ENCODE data around the gene LRRC61.
"Not testable (repeated sequence)": the region's sequence is repeated elsewhere in the genome, so short reads cannot be mapped to it uniquely, and the experiment has no call there.

LRRC61 gene

GRCh38 chr7:150322833-150323681 is at the start of gene LRRC61, which contains the start of gene ACTR3C:
Gene LRRC61 (plus strand): TSS chr7:150323355. CDS start chr7:150336862, 13,507 bp downstream.
Gene ACTR3C (minus strand): TSS chr7:150323545. CDS start chr7:150295296, 28,249 bp downstream.
- DNase-seq (ENCODE audit: low read depth, low spot score) = peak; percentile 62

GRCh38 chr7:150276132-150276695 is 46.9 kb upstream of the LRRC61 start:
- peak; percentile 29 for DNase-seq (ENCODE audit: low read depth, low spot score)

GRCh38 chr7:150278383-150278782 is 44.8 kb upstream of the LRRC61 start:
- not testable (repeated sequence) for DNase-seq (ENCODE audit: low read depth, low spot score)

DNA sequence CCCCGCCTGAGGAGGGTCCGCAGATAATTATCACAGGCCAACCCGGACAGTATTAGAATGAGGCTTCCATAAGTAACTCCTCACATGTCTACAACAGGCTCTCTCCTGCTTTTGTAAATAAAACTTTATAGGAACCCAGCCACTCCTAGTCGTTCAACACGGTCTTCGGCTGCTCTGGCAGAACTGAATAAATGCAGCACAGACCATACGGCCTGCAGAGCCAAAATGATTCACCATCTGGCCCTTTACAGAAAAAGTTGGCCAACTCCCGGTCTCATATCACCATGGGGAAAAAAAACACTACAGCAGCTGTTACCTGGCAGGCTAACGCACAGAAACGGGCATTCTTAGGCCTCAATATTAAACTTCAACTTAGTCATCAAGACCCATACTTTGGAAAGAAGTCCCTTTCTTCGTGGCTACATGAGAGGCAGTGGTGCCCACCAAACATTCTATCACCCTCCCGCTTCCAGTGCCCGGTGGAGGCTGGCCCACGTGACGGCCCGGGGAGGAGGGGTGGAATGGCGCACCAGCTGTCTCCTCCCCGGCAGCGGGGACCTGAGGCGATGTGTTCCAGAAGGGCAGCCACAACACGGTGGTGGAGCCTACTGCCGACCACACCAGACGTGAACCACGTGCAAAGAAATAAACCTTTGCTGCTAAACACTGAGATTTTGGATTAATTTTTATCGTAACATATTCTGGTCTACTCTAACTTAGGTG is 41.3 kb upstream of the LRRC61 start:
- DNase-seq (ENCODE audit: low read depth, low spot score) = not testable (repeated sequence)

- not testable (repeated sequence) for DNase-seq (ENCODE audit: low read depth, low spot score)
These were observed 40.0 kb upstream of the LRRC61 start for GRCh38 chr7:150283111-150283510.

DNA sequence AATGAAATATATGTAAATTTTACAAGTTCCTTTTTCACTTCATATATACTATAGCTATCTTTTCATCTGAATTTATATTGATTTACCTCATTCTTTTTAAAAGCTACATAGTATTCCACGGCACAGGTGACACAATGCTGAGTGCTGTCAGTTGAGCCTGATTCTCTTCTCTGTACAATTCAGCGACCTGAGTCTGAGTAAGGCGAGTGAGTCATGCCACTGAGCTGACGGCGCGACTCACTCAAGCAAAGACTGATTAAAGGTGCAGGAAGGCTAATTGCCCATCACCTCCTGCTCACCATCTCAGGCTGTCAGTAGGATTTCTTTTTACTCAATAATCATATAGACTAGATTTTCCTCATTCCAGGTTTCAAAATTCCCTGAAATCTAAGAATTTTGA is 39.5 kb upstream of the LRRC61 start:
- DNase-seq (ENCODE audit: low read depth, low spot score) = not testable (repeated sequence)

- peak; percentile 41 for DNase-seq (ENCODE audit: low read depth, low spot score)
These were observed 37.1 kb upstream of the LRRC61 start for GRCh38 chr7:150285849-150286754.

DNA sequence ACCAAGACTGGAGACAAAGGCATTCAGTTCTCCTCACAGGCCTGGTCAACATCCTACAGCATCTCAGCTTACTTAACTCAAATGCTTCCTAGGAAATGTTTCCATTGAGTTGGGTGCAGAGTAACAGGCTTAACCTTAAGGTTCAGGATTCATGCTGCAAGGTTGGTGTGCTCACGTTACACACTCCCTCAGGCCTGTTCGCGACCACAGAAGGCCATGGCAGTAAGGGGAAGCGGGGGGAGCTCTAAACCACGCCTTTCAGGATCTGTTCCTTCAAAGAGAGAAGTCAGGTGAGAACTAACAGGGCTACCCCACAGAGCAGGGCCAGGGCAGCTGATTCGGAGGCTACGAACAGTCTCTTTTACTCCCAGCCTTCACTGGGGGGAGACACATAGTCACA is 35.3 kb upstream of the LRRC61 start:
- not testable (repeated sequence) for DNase-seq (ENCODE audit: low read depth, low spot score)

DNA sequence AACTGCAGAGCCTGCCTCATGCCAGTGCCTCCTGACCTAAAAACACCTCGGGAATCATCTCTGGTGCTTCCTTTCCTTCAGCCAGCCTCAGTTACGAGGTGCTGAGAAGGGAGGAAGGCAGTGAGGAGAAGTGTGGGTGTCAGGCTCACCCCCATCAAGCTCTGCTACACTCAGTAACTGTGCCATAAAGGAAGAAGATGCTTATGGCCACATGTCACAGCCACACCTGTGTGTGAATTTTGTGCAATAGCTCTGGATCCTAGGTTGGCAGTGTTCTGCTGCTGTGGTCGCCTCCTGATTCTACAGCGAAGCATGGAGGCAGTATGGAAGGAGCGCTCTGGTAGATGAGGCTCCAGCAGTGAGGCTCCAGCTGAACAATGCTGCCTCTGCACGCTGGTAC is 34.3 kb upstream of the LRRC61 start:
- DNase-seq (ENCODE audit: low read depth, low spot score) = not testable (repeated sequence)

DNA sequence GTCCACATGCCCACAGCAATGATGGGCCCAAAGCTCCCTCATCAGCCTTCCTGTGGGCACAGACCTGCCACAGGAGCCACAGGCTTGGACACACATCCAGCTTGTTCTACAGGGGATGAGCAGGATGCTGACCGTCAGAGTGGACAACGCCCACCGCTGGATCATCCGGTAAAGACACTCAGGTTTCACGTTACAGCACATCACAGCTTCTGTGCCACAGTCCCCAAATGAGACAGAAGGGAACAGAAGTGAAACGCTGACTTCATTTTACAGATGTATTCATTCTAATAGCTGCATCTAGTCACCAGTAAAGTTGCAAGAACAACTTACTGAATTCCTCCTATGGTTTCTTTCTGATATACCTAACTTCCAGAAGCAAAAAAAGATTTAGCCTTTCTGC is 32.8 kb upstream of the LRRC61 start:
- not testable (repeated sequence) for DNase-seq (ENCODE audit: low read depth, low spot score)

DNA sequence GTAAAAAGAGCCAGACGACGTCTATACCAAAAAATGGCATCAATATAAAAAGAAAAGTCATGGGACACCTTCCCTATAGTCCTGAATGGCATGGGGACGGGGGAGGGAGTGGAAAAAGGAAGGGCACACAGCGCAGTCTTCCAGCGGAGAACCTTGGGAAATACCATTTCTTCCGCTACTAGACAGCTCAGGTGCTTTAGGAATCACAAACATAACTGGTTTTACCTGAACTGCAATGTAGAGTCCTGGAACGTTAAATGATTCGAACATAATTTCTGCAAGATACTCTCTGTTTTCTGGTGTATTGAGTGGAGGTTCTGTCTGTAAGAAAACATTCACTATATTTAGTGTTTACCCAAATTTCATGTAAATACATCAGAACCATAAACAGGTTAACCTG is 28.1 kb upstream of the LRRC61 start:
- not testable (repeated sequence) for DNase-seq (ENCODE audit: low read depth, low spot score)

GRCh38 chr7:150295614-150296013 is 27.5 kb upstream of the LRRC61 start:
- DNase-seq (ENCODE audit: low read depth, low spot score) = not testable (repeated sequence)

DNA sequence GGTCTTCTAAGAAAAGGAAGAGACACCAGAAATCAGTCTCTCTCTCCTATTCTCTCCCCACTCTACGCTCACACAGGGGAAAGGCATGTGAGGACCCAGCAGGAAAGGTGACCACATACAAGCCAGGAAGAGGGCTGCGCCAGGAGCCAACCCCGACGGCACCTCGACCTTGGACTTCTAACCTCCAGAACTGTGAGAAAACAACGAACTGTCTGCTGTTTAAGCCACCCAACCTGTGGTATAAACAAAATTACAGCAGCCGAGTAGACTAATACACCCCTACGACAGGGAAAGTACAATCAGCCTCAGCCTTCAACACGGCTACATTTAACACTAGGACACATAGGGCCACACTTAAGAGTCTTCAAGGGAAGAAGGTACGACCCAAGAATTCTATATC is 26.4 kb upstream of the LRRC61 start:
- not testable (repeated sequence) for DNase-seq (ENCODE audit: low read depth, low spot score)

GRCh38 chr7:150297978-150298377 is 25.2 kb upstream of the LRRC61 start:
- not testable (repeated sequence) for DNase-seq (ENCODE audit: low read depth, low spot score)

GRCh38 chr7:150302908-150303310 is 20.2 kb upstream of the LRRC61 start:
- peak; percentile 33 for DNase-seq (ENCODE audit: low read depth, low spot score)

DNA sequence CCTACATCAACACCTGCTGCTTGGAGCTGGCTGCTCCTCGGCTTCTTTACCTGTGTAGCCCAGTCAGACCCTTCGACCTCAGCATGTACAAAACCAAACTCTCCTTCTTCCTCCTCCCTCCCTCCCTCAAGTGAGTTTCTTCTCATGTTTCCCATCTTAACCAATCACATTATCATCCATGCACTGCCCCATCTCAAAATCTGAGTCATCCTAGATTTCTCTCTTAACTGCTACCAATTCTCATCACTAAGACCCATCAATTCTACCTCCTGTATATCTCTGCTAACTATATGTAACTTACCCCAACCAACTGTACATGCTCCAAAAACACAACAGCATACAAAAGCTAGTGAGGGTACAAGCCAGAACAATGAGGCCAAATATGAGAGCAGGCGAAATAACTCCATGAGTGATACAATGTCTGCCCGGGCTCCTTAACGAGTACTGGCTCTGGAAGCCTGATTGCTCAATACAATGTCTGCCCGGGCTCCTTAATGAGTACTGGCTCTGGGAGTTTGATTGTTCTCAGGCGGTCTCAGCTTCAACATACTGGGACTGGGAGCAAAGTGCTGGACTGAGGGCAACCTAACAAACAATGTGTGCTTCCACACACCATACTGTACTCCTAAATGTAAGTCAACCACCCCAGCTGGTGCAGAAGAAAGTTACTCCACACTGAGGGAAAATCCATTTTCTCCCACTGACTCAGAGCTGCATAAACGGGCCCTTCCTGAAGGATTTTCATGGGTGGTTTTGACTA is 18.5 kb upstream of the LRRC61 start:
- not testable (repeated sequence) for DNase-seq (ENCODE audit: low read depth, low spot score)

- not testable (repeated sequence) for DNase-seq (ENCODE audit: low read depth, low spot score)
These were observed 17.8 kb upstream of the LRRC61 start for GRCh38 chr7:150305259-150305902.

GRCh38 chr7:150305903-150306284 is 17.3 kb upstream of the LRRC61 start:
- not testable (repeated sequence) for DNase-seq (ENCODE audit: low read depth, low spot score)

DNA sequence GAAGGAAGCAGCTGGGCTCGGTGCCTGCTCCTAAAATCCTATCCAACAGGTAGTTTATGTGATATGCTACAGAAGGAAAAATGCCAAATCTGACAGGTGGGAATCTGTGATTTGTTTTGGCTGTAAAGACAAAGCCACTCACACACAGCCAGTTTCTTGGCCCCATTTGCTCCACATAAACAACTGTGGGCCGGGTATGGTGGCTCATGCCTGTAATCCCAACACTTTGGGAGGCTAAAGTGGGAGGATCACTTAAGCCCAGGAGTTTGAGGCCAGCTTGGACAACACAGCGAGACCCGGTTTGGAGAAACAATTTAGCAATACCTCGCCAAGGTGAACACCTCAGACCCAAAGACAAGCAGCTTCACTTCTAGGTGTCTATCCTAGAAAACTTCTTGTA is 16.8 kb upstream of the LRRC61 start:
- DNase-seq (ENCODE audit: low read depth, low spot score) = not testable (repeated sequence)

DNA sequence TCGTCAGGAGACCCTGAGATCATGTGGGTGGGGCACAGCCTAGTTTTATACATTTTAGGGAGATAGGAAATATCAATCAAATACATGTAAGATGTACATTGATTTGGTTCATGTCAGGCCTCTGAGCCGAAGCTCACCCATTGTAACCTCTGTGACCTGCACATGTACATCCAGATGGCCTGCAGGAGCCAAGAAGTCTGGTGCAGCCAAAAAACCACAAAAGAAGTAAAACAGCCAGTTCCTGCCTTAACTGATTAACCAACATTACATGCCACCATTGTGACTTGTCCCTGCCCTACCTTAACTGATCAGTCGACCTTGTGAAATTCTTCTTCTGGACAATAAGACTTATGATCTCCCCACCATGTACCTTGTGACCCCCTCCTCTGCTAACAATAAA is 16.0 kb upstream of the LRRC61 start:
- no peak for DNase-seq (ENCODE audit: low read depth, low spot score)
